Raji (cell line): ENCODE data around the gene MAEA.

Experiments
- POLR2A ChIP-seq: IDR thresholded peaks from 2 replicates; pipeline ENCODE4 v1.6.1; 2011; ENCODE audit warnings: low read depth, low read length, control low read depth; ENCODE audit not compliant: insufficient read depth

MAEA gene

DNA sequence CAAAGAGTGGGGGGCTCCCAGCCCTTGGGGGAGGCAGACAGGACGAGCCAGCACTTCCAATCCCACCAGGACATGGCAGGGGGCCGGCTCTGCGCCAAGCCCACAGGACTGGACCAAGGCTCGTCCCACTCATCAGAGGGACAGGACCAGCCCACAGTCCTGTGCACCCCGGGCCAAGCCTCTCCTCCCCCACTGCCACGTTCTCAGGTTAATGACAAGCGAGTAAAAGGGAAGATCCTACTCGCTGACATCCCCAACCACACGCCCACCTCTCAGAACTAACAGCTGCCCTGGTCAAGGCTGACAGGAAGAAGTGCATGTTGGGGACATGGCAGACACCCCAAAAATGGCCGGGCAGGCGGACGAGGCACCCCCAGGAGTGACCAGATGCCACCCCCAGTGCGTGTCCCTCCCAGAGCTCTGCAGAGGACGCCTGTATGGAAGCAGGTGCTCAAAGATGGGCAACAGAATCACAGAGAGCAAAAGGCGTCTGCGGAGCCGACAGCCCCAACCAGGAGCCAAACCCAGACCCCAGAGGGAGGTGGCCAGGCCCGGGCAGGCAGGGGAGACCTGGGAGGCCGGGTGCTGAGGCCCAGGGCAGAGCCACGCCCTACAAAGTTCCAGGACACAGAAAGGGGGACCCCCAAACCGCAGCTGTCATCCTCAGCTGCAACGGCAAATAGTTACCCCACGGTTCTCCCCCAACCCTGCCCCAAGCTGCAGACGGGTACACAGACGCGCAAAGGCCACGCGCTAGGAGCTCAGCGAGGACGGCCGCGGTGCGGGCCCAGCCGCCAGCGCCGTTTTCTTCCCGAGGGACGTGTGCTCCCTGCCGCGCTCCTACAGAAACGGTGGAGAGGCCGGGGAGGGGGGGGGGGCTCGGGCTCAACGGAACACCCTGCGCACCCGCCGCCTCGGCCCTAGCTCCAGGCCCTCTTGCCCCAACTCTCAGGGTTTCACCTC, 42.5 kb upstream of the MAEA start:
- no peak; the same call in 1 of the 2 replicates for TF ChIP-seq POLR2A

- TF ChIP-seq POLR2A, result no peak
These were observed 41.8 kb upstream of the MAEA start for GRCh38 chr4:1247864-1248244.

GRCh38 chr4:1248245-1249147, 41.2 kb upstream of the MAEA start, which contains the start of gene CTBP1:
TSS of gene CTBP1 (minus strand) at chr4:1249130. CDS start at chr4:1241331, 7,799 bp downstream.
- TF ChIP-seq POLR2A, result peak; percentile 61

DNA sequence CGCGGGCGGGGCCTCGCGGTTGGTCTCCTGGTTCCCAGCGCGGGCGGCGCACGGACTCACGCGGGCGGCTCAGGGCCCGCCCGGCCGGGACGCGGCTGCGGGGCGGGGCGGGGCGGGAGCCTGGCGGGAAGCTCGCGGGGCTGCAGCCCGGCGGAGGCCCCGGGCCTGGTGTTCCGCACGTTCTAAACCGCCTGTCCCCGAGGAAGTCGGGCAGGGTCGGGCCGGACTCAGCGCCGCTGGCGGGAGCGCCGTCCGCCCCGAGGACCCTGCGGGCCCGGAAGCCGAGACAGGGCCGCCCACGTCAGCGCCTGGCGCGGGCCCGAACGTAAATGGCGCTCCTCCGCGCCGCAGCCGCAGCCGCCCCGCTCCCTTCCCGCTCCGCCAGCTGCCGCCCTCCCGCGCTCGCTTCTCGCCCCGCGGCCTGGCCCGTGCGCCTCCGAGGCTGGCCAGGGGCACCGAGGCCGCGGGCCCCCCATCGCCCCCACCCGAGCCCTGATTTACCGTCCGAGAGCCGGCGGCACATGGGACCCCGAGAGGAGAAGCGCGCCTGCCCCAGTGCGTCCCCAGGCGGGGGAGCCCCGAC, 40.5 kb upstream of the MAEA start:
- peak; percentile 65 for TF ChIP-seq POLR2A

DNA sequence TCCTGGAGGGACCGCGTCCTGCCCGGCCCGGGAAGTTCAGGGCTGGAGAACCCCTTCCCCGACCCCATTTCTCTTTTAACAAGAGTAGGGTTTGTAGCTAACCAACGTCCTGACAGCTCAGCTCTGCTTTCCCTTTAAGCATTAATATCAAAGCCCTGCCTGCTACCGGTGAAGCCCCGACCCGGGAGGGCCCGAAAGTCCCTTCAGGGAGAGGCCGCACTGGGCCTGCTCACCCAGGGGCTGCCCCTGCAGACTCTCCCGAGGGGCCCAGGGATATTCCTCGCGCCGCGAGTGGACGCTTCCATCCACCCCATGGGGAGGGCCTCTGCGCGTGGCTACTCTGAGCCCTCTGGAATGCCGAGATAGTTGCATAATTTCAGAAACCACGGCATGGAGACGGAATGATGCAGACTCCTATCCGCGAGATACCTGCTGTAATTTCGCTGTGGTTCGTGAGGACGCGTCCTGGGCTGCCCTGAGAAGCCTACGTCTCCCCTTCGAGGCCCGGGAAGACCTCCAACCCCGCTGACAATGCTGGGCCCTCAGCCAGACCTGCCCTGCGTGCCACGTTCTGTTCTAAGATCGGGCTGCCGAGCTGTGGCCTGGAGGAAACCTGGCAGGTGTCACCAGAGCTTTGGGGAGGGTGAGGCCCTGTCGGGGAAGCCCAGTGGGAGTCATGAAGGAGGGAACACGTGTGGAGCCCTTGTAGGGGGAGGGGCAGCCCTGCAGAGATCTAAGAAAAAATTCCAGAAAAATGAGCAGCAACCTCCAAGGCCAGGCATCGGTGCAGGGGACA, 39.8 kb upstream of the MAEA start:
- TF ChIP-seq POLR2A, result no peak

DNA sequence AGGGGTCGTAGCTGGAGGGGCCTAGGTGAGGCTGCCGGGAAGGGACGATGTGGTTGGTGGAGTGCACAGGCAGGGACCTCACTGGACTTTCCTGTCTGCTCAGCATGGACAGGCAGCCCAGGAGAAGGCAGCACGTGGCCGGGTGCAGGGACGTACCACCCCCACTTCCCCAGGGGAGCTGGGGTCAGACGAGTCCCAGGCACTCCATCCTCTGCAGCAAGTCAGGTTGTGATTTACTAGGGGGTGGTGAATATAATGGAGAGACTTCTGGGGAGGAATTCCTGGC, 39.2 kb upstream of the MAEA start:
- TF ChIP-seq POLR2A, result no peak

DNA sequence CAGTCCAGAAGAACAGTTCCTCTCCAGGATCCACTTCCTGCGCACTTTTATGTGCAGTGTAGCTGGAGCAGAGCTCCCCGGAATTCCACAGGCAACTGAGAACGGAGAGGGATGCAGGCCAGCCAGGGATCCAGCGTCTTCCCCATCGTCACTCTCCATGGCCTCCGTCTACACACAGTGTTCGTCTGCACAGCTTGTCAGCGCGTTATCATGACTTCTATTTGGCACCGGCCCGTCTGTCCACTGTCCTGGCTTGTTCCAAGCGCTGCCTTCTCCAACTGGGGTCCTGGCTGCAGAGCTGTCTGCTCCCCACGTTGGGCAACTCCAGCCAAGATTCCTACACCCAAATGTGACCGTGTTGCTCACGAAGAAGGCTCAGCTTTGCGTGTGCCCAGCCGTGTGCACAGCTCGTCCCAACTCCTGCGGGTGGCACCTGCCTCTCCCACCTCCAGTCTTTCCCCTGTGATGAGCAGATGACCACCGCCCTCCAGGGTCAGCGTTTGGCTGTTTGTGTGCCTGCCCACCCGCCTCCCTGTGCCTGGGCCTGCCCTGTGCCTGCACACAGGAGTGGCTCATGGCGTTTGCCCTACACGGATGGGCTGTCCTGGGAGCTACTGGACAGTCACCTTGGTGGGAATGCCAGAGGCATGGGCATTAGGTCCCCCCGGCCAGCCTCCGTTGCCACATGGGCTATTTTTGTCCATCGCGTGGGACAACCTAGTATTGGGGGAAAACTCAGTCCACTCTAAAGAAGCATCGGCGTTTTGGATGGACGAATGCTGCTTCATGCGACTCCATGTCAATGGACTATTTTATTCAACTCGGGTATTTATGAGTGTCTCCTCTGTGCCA, 38.5 kb upstream of the MAEA start:
- no peak for TF ChIP-seq POLR2A

DNA sequence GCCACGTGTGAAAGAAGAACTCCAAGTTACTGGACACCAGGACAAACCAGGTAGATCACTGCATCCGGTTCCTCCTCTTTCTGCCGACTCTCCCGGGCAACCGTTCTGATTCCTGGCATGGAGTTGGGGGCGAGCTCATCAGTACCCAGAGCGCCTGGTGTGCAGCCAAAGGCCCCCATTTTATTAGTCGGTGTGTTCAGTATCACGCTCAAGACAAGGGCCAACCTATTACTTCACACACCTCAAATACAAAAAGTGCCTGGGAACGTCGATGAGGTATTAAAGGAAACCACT, 38.0 kb upstream of the MAEA start:
- no peak for TF ChIP-seq POLR2A

DNA sequence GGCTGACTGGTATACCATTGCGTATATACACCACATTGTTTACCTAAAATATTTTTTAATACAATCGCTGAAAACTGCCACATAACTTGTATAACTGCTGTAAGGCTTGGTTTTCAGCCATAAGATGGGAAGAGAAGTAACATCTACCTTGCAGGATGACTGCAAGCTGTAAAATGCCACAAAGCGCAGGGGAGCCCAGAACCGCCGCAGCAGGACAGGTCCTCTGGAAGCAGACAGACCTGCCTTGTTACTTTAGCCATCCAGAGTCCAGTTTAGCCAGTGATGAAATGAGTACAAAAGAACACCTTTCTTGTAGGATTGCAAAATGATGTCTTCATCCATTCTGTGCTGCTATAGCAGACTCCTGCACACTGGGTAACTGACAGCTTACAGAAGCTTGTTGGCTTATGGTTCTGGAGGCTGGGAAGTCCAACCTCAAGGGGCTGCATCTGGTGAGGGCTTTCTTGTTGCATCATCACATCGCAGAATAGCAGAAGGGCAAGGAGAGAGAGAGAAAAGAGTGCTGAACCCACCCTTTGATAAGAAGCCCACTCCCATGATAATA, 36.7 kb upstream of the MAEA start:
- no peak for TF ChIP-seq POLR2A

GRCh38 chr4:1253831-1254230, 35.9 kb upstream of the MAEA start:
- no peak; the same call in 1 of the 2 replicates for TF ChIP-seq POLR2A

- no peak for TF ChIP-seq POLR2A
These were observed 34.5 kb upstream of the MAEA start for GRCh38 chr4:1255151-1255550.

DNA sequence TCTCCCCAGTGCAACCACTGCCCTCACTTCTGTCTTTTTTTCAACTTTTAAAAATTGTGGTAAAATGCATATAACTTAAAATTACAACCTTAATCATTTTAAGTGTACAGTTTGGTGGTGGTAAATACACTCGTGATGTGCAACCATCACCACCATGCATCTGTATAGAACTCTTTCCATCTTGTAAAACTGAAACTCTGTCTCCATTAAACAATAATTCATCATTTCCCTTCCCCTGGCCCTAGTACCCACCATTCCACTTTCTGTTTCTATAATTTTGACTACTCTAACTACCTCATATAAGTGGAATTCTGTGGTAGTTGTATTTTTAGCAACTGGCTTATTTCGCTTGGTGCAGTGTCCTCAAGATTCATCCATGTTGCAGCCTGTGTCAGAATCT, 34.0 kb upstream of the MAEA start:
- TF ChIP-seq POLR2A, result no peak

- TF ChIP-seq POLR2A, result no peak
These were observed 31.2 kb upstream of the MAEA start for GRCh38 chr4:1258457-1258856.

DNA sequence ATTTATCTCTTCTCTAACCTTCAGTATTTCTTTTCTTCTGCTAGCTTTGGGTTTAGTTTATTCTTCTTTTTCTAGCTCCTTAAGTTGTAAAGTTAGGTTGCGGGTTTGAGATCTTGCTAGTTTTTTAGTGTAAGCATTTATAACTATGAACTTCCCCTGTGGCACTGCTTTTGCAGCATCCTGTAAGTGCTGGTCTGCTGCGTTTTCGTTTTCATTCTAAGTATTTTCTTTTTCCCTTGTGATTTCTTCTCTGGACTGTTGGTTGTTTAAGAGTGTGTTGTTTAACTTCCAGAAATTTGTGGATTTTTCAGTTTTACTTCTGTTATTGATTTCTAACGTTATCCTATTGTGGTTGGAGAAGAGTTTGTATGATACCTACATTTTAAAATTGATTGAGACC, 29.7 kb upstream of the MAEA start:
- TF ChIP-seq POLR2A, result no peak
